Memory B cell (primary cell): ENCODE data around the gene FGGY.
A peak's percentile ranks its signal among the peaks of the same experiment; 100 is the strongest.
"Not testable (repeated sequence)": the region's sequence is repeated elsewhere in the genome, so short reads cannot be mapped to it uniquely, and the experiment has no call there.

Experiments
- ATAC-seq: fragments of 150-1000 bp; cut with Tn5 transposase; 2 replicates; pipeline ENCODE4 v1.10.0; 2021; ENCODE audit warnings: low read depth, mild to moderate bottlenecking, moderate library complexity
- DNase-seq, 2 donors: peaks; one replicate each; pipeline ENCODE4 v3.0.0; 2022; ENCODE audit warnings: low spot score in 2 of 2
- H3K27ac Mint-ChIP-seq: one replicate; pipeline ENCODE4 v1.8.0; 2022; ENCODE audit warnings: mild to moderate bottlenecking, moderate library complexity, mixed read lengths
- H3K27me3 Mint-ChIP-seq: one replicate; pipeline ENCODE4 v1.8.0; 2022; ENCODE audit warnings: mixed read lengths
- H3K36me3 Mint-ChIP-seq: one replicate; pipeline ENCODE4 v1.8.0; 2022; ENCODE audit warnings: mild to moderate bottlenecking, mixed read lengths
- H3K4me1 Mint-ChIP-seq: one replicate; pipeline ENCODE4 v1.8.0; 2022; ENCODE audit warnings: mixed read lengths
- H3K4me3 Mint-ChIP-seq: one replicate; pipeline ENCODE4 v1.8.0; 2022; ENCODE audit warnings: mild to moderate bottlenecking, moderate library complexity, mixed read lengths
- H3K9me3 Mint-ChIP-seq: one replicate; pipeline ENCODE4 v1.8.0; 2022; ENCODE audit warnings: mixed read lengths

FGGY gene

GRCh38 chr1:59442492-59442891 lies 145.6 kb downstream of the FGGY start:
- no peak for ATAC-seq
- no peak overlapping the region for H3K4me3 Mint-ChIP-seq
- H3K36me3 Mint-ChIP-seq: peaks cover 12% of the 10 kb centered on the region
- H3K27ac Mint-ChIP-seq: no peak overlapping the region
- no peak for DNase-seq
- no peaks in the 10 kb centered on the region for H3K27me3 Mint-ChIP-seq
- H3K9me3 Mint-ChIP-seq: no peaks in the 10 kb centered on the region
- peaks cover 7% of the 10 kb centered on the region for H3K4me1 Mint-ChIP-seq

- no peak for DNase-seq
- ATAC-seq: no peak
- H3K4me3 Mint-ChIP-seq: no peak overlapping the region
- no peak overlapping the region for H3K27ac Mint-ChIP-seq
- no peaks in the 10 kb centered on the region for H3K27me3 Mint-ChIP-seq
- no peaks in the 10 kb centered on the region for H3K9me3 Mint-ChIP-seq
- peaks cover 7% of the 10 kb centered on the region for H3K4me1 Mint-ChIP-seq
- peaks cover 12% of the 10 kb centered on the region for H3K36me3 Mint-ChIP-seq
Observed at GRCh38 chr1:59443310-59443709, 146.4 kb downstream of the FGGY start.

GRCh38 chr1:59444520-59444919 lies 147.6 kb downstream of the FGGY start:
- Mint-ChIP-seq H3K4me1 (peaks cover 7% of the 10 kb centered on the region), H3K36me3 (peaks cover 9% of the 10 kb centered on the region), H3K27me3 (no peaks in the 10 kb centered on the region), H3K9me3 (no peaks in the 10 kb centered on the region), H3K27ac (peak overlapping the region; percentile 4), H3K4me3 (no peak overlapping the region)
- ATAC-seq (no peak), DNase-seq (no peak)

- Mint-ChIP-seq H3K9me3 (no peaks in the 10 kb centered on the region), H3K4me1 (peaks cover 7% of the 10 kb centered on the region), H3K27ac (peak overlapping the region; percentile 4), H3K27me3 (no peaks in the 10 kb centered on the region), H3K4me3 (no peak overlapping the region), H3K36me3 (peaks cover 9% of the 10 kb centered on the region)
- no peak for DNase-seq
- no peak for ATAC-seq
Observed at GRCh38 chr1:59445040-59445439, 148.1 kb downstream of the FGGY start.

- no peak for ATAC-seq
- no peak overlapping the region for H3K27ac Mint-ChIP-seq
- peaks cover 7% of the 10 kb centered on the region for H3K4me1 Mint-ChIP-seq
Observed at GRCh38 chr1:59446257-59446901, 149.5 kb downstream of the FGGY start.

GRCh38 chr1:59452026-59452425 lies 155.1 kb downstream of the FGGY start:
- ATAC-seq: no peak

More at GRCh38 chr1:59446257-59446901, 149.5 kb downstream of the FGGY start:
- no peaks in the 10 kb centered on the region for H3K9me3 Mint-ChIP-seq
- peaks cover 9% of the 10 kb centered on the region for H3K36me3 Mint-ChIP-seq
- H3K27me3 Mint-ChIP-seq: no peaks in the 10 kb centered on the region
- DNase-seq: no peak
- H3K4me3 Mint-ChIP-seq: no peak overlapping the region

GRCh38 chr1:59452559-59452958 lies 155.7 kb downstream of the FGGY start:
- Mint-ChIP-seq H3K36me3 (peaks cover 10% of the 10 kb centered on the region), H3K9me3 (no peaks in the 10 kb centered on the region), H3K4me3 (no peak overlapping the region), H3K4me1 (peaks cover 5% of the 10 kb centered on the region), H3K27ac (no peak overlapping the region), H3K27me3 (no peaks in the 10 kb centered on the region)
- ATAC-seq (no peak), DNase-seq (no peak)

More at GRCh38 chr1:59452026-59452425, 155.1 kb downstream of the FGGY start:
- Mint-ChIP-seq H3K4me3 (no peak overlapping the region), H3K27ac (no peak overlapping the region), H3K4me1 (peaks cover 5% of the 10 kb centered on the region), H3K36me3 (peaks cover 8% of the 10 kb centered on the region), H3K27me3 (no peaks in the 10 kb centered on the region), H3K9me3 (no peaks in the 10 kb centered on the region)
- DNase-seq: no peak

- ATAC-seq (peak; percentile 75), DNase-seq (no peak)
- H3K36me3 Mint-ChIP-seq: peaks cover 11% of the 10 kb centered on the region
- no peaks in the 10 kb centered on the region for H3K27me3 Mint-ChIP-seq
- no peaks in the 10 kb centered on the region for H3K9me3 Mint-ChIP-seq
- no peak overlapping the region for H3K4me3 Mint-ChIP-seq
- H3K4me1 Mint-ChIP-seq: peaks cover 5% of the 10 kb centered on the region
- H3K27ac Mint-ChIP-seq: no peak overlapping the region
Observed at GRCh38 chr1:59453297-59453968, 156.5 kb downstream of the FGGY start.

GRCh38 chr1:59455206-59455605 lies 158.3 kb downstream of the FGGY start:
- Mint-ChIP-seq H3K36me3 (peaks cover 18% of the 10 kb centered on the region), H3K27ac (no peak overlapping the region), H3K4me1 (peaks cover 5% of the 10 kb centered on the region), H3K9me3 (peaks cover 2% of the 10 kb centered on the region), H3K27me3 (no peaks in the 10 kb centered on the region), H3K4me3 (no peak overlapping the region)
- no peak for DNase-seq
- ATAC-seq: no peak

GRCh38 chr1:59457786-59458185 lies 160.9 kb downstream of the FGGY start:
- H3K4me3 Mint-ChIP-seq: no peak overlapping the region
- DNase-seq: no peak
- ATAC-seq: no peak
- peaks cover 2% of the 10 kb centered on the region for H3K9me3 Mint-ChIP-seq
- no peaks in the 10 kb centered on the region for H3K27me3 Mint-ChIP-seq
- peaks cover 22% of the 10 kb centered on the region for H3K36me3 Mint-ChIP-seq
- no peak overlapping the region for H3K27ac Mint-ChIP-seq
- peaks cover 5% of the 10 kb centered on the region for H3K4me1 Mint-ChIP-seq

GRCh38 chr1:59458884-59459283 lies 162.0 kb downstream of the FGGY start:
- Mint-ChIP-seq H3K36me3 (peaks cover 22% of the 10 kb centered on the region), H3K4me3 (no peak overlapping the region), H3K27ac (no peak overlapping the region), H3K9me3 (peaks cover 2% of the 10 kb centered on the region), H3K27me3 (no peaks in the 10 kb centered on the region), H3K4me1 (peaks cover under 1% of the 10 kb centered on the region)
- no peak for DNase-seq
- no peak for ATAC-seq

GRCh38 chr1:59462942-59463341 lies 166.0 kb downstream of the FGGY start:
- H3K9me3 Mint-ChIP-seq, ATAC-seq, H3K4me1 Mint-ChIP-seq, H3K27ac Mint-ChIP-seq, H3K27me3 Mint-ChIP-seq, DNase-seq, H3K4me3 Mint-ChIP-seq: not testable (repeated sequence)
- H3K36me3 Mint-ChIP-seq: peaks cover 14% of the 10 kb centered on the region

GRCh38 chr1:59465478-59465877 lies 168.6 kb downstream of the FGGY start:
- ATAC-seq, DNase-seq, H3K27me3 Mint-ChIP-seq, H3K4me3 Mint-ChIP-seq, H3K9me3 Mint-ChIP-seq, H3K27ac Mint-ChIP-seq, H3K4me1 Mint-ChIP-seq: not testable (repeated sequence)
- peaks cover 16% of the 10 kb centered on the region for H3K36me3 Mint-ChIP-seq

- Mint-ChIP-seq H3K9me3 (peaks cover 4% of the 10 kb centered on the region), H3K4me1 (peaks cover 7% of the 10 kb centered on the region), H3K4me3 (no peak overlapping the region), H3K27ac (no peak overlapping the region), H3K27me3 (no peaks in the 10 kb centered on the region), H3K36me3 (peaks cover 25% of the 10 kb centered on the region)
- no peak for DNase-seq
- ATAC-seq: no peak
Observed at GRCh38 chr1:59468828-59469428, 172.0 kb downstream of the FGGY start.
